Measurements from ENCODE around the gene ANKRD29.

Gene ANKRD29

DNA sequence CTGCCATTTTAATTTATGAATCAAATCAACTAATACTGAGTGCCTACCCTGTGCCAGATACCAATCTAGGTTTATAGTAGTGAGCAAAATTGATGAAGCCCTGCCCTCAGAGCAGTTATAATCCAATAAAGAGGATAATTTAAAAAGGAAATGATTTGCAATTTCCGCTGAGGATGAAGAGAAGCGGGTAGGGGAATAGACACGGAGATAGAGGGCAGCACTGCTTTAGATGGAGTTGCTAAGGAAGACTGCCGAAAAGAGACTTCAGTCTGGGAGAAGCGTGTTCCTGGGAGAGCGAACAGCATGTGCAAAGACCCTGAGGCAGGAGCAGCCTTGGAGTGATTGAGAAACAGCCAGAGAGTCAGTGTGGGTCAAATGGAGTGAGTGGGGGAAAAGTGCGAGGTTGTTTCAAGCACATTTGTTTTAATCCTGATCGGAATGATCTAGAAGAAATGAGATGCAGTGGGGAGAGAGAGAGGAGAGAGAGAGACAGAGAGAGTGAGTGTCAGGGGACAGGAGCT, 38.9 kb upstream of the ANKRD29 start:
- H3K4me3 ChIP-seq (ENCODE audit: low read depth, low read length) = no peak overlapping the region
- H3K9me3 ChIP-seq (ENCODE audit: severe bottlenecking) = no peaks in the 10 kb centered on the region
- H3K36me3 ChIP-seq = peaks cover 3% of the 10 kb centered on the region
- no peaks in the 10 kb centered on the region for H3K27me3 ChIP-seq (ENCODE audit: insufficient read depth, low read depth, severe bottlenecking)
- DNase-seq = no peak
- H3K27ac ChIP-seq = no peak overlapping the region
- TF ChIP-seq, protein P1, sequence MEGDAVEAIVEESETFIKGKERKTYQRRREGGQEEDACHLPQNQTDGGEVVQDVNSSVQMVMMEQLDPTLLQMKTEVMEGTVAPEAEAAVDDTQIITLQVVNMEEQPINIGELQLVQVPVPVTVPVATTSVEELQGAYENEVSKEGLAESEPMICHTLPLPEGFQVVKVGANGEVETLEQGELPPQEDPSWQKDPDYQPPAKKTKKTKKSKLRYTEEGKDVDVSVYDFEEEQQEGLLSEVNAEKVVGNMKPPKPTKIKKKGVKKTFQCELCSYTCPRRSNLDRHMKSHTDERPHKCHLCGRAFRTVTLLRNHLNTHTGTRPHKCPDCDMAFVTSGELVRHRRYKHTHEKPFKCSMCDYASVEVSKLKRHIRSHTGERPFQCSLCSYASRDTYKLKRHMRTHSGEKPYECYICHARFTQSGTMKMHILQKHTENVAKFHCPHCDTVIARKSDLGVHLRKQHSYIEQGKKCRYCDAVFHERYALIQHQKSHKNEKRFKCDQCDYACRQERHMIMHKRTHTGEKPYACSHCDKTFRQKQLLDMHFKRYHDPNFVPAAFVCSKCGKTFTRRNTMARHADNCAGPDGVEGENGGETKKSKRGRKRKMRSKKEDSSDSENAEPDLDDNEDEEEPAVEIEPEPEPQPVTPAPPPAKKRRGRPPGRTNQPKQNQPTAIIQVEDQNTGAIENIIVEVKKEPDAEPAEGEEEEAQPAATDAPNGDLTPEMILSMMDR (IDR thresholded peaks at IDR 0.05; ENCODE audit: low read depth, low read length) = no peak

DNA sequence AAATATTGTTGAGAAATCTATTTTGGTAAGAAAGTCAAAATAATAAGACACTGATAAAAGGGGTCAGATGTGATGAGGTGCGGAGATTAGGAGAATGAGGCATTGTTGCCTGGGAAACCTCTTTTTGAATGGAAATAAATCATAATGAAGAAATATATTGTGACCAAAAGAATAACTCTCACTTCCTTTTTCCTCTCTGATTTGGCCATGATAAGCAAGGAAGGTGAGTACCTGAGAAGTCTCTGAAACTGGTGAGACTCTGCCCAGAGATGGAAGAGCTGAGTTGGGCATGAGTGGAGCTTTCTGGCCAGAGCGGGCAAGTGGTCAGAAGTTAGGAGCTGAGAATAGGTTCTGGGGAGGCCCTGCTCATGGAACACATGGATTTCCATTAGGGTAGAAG, 38.3 kb upstream of the ANKRD29 start:
- DNase-seq = no peak
- H3K9me3 ChIP-seq (ENCODE audit: severe bottlenecking) = no peaks in the 10 kb centered on the region

DNA sequence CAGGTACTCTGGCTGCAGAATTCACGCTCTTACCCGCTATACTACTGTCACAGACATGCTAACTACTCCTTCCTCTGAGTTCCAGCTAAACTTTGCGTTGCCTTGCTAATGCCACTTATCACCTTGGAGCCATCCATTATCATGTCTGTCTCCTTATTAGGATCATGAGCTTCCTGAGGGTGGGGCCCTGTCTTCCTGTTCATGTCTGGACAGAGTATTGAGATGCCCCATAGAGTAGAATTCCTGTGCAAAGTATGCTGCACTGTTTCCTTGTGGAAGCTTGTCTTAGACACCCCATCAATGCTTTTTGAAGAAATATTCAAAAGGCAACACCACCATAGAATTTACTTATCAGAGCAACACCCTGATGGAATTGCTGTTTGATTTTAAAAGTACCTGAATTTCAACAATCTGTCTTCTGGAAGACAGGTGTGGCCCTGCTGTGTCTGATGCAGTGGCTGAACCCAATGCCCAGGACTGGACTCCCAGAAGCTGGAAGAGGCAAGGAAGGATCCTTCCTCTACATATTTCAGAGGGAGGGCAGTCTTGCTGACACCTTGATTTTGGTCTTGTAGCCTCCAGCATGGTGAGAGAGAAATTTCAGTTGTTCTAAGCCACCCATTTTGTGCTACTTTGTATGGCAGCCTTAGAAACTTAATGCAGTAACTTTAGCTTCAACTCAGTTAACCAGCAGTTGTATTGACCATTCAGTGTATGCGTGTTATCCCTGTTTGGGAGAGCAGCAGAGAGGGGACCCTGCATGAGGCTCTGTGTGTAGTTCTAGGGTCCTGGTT, 32.1 kb upstream of the ANKRD29 start:
- Histone ChIP-seq H3K4me3 (ENCODE audit: low read depth, low read length) (no peak overlapping the region), H3K36me3 (peaks cover 3% of the 10 kb centered on the region), H3K27me3 (ENCODE audit: insufficient read depth, low read depth, severe bottlenecking) (no peaks in the 10 kb centered on the region), H3K9me3 (ENCODE audit: severe bottlenecking) (no peaks in the 10 kb centered on the region), H3K27ac (no peak overlapping the region)
- TF ChIP-seq, protein P1 (IDR thresholded peaks at IDR 0.05; ENCODE audit: low read depth, low read length) = no peak
- DNase-seq = no peak

More for the DNA sequence above, 38.3 kb upstream of the ANKRD29 start:
- Histone ChIP-seq H3K36me3 (peaks cover 3% of the 10 kb centered on the region), H3K27ac (no peak overlapping the region), H3K27me3 (ENCODE audit: insufficient read depth, low read depth, severe bottlenecking) (no peaks in the 10 kb centered on the region), H3K4me3 (ENCODE audit: low read depth, low read length) (no peak overlapping the region)
- TF ChIP-seq, protein P1 (IDR thresholded peaks at IDR 0.05; ENCODE audit: low read depth, low read length) = no peak

DNA sequence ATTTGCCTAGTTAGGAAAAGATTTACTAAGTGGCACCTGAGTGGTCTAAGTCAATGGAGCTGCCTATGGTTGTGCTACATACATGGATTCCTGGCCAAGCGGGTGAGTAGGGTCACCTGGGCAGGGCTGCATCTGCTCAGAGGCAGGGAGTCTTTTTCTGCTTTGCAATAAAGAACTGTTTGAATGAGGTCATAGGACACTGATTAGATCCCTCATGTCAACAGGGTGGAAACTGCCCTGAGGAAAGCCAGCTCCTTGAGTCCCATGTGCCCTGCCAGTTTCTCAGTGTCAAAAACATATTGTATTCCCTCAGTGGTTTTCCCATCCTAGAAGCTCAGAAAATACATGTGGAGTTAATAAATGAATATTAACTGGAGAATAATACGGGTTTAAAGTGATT, 31.1 kb upstream of the ANKRD29 start:
- Histone ChIP-seq H3K4me3 (ENCODE audit: low read depth, low read length) (no peak overlapping the region), H3K36me3 (peaks cover 3% of the 10 kb centered on the region), H3K27me3 (ENCODE audit: insufficient read depth, low read depth, severe bottlenecking) (no peaks in the 10 kb centered on the region), H3K9me3 (ENCODE audit: severe bottlenecking) (no peaks in the 10 kb centered on the region), H3K27ac (no peak overlapping the region)
- no peak for DNase-seq
- TF ChIP-seq, protein P1 (IDR thresholded peaks at IDR 0.05; ENCODE audit: low read depth, low read length) = no peak

DNA sequence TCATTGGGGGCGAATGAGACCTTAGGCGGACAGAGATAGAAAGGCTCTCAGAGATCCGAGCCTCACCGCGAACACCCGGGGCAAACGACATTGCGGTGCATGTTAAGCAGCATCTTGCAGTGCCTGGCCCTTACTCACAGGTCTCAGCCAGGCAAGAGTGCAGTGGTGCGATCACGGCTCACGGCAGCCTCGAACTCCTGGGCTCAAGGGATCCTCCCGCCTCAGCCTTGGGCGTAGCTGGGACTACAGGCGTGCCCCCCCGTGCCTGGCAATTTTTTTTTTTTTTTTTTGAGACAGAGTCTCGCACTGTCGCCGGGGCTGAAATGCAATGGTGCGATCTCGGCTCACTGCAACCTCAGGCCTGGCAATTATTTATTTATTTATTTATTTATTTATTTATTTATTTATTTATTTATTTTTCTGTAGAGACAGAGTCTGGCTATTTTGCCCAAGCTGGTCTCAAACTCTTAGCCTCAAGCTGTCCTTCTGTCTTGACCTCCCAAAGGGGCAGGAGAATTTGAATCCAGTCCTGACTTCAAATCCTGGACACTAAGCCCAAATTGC, 27.9 kb upstream of the ANKRD29 start:
- Histone ChIP-seq H3K4me3 (ENCODE audit: low read depth, low read length) (peak overlapping the region; percentile 73), H3K9me3 (ENCODE audit: severe bottlenecking) (no peaks in the 10 kb centered on the region), H3K27ac (no peak overlapping the region), H3K27me3 (ENCODE audit: insufficient read depth, low read depth, severe bottlenecking) (no peaks in the 10 kb centered on the region), H3K36me3 (no peaks in the 10 kb centered on the region)
- DNase-seq = no peak
- TF ChIP-seq, protein P1 (IDR thresholded peaks at IDR 0.05; ENCODE audit: low read depth, low read length) = no peak

All from WERI-Rb-1 (cell line).